ENCODE measurements around the gene FUZ.
"Not testable (repeated sequence)": the region's sequence is repeated elsewhere in the genome, so short reads cannot be mapped to it uniquely, and the experiment has no call there.

FUZ gene

GRCh38 chr19:49830766-49831165 is 17.7 kb upstream of the FUZ start:
- no peak for DNase-seq (ENCODE audit: low read depth)

DNA sequence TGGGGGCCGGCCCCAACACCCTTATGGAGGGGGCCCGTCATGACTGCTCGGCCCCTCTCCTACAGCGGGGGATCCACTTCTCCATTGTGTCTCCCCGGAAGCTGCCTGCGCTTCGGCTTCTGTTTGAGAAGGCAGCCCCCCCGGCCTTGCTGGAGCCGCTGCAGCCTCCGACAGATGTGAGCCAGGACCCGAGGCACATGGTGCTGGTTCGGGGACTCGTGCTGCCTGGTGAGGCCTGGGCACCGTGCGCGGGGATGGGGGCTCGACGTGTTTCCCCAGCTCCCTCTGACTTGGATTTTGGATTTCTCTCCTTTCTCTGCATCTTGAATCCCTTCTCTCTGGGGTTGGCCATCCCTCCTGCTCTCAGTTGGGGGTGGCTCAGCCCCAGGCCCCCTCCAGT is 16.6 kb upstream of the FUZ start:
- no peak for DNase-seq (ENCODE audit: low read depth)

DNA sequence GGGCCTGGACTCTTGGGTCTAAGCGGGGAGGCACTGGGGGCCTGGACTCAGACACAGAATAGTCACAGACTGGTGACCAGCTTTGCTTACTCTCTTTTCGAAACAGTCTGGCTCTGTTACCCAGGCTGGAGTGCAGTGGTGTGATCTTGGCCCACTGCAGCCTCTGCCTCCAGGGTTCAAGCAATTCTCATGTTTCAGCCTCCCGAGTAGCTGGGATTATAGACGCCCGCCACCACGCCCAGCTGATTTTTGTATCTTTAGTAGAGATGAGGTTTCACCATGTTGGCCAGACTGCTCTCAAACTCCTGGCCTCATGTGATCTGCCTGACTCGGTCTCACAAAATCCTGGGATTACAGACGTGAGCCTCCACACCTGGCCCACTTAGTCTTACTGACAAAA is 16.1 kb upstream of the FUZ start:
- no peak for DNase-seq (ENCODE audit: low read depth)

GRCh38 chr19:49827034-49827433 is 13.9 kb upstream of the FUZ start:
- DNase-seq (ENCODE audit: low read depth) = no peak

DNA sequence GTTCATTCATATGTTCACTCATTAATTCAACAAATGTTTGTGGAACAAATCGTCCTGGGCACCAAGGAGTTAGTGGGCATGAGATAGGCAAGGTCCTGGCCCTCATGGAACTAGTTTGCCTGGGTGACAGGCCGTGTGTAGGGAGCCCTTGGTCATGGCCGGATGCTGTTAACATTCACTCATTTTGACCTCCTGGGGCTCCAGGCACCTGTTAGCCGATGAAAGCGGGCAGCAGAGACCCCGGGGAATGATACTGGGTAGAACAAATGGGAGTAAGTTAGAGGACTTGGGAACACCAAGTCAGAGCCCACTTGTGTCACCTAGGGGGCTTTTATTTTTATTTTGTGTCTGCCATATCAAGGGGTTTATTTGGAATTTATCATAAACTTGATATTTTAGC is 11.6 kb upstream of the FUZ start:
- DNase-seq (ENCODE audit: low read depth) = no peak

- no peak for DNase-seq (ENCODE audit: low read depth)
Measured at GRCh38 chr19:49823472-49823871, 10.4 kb upstream of the FUZ start.

DNA sequence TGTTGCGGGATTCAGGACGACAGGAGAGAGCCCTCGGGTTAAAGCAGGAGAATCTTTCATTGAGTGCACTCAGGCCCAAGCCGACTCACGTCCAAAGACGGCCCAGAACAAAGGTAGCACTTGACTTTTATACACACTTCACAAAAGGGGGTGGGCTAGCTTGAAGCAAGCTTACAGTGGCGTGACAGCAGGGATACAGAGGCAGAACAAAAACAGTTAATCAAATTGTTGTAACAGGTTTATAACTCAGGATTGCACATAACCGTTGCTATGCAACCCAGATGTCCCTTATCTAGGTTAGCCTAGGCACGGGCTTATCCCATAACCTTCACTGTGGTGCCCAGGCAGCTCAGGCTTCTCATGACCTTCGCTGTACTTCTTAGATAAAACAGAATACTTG is 7.0 kb upstream of the FUZ start:
- no peak for DNase-seq (ENCODE audit: low read depth)

DNA sequence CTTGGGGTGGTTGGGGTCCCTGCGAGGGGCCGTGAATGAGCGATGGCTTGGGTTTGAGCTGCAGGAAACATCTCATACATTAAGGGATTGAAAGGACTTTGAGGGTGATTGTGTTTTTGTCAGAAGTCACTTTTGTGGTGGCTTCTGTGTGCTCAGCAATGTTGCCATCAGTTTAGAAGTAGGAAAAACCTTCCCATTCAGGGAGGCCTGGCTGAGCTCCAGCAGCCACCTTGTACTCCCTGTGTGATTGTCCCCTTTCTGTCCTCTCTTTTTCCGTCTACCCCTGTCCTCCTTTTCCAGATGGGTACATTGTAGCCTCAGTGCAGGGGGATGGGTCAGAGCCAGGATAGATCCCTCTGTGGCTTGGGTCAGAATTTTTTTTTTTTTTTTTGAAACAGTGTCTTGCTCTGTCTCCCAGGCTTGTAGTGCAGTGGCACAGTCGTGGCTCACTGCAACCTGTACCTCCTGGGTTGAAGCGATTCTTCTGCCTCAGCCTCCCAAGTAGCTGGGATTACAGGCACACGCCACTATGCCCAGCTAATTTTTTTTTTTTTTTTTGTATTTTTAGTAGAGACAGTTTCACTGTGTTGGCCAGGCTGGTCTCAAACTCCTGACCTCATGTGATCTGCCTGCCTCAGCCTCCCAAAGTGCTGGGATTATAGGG is 6.5 kb upstream of the FUZ start:
- DNase-seq (ENCODE audit: low read depth) = not testable (repeated sequence)

GRCh38 chr19:49818649-49819370 is 5.7 kb upstream of the FUZ start:
- DNase-seq (ENCODE audit: low read depth) = no peak

DNA sequence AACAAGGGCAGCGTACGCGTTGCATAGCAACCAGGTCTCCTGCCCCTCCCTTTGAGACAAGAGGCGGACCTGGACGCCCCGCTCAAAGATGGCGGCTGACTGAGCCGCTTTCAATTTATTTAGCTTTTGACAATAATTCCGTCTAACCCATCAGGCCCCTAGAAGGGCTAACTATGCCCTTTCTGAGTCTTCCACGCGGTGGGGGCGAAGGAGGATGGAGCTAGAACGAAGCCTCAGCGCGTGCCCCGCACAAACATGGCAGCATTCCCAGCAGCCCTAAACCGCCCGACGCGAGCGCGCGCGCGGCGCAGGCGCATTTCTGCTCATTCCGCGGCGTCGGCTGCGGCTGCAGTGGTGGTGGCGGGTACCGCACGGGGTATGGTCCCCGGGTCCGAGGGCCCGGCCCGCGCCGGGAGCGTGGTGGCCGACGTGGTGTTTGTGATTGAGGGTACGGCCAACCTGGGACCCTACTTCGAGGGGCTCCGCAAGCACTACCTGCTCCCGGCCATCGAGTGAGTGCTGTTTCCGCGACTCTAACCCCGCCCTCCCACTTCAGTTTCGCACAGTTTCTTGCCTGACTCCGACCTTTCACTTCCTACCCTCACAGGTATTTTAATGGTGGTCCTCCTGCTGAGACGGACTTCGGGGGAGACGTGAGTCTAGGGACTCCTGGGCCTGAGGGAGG is 5.0 kb upstream of the FUZ start, which contains the start of gene MED25:
TSS of gene MED25 (plus strand) at position 326 of the 685 bp plus-strand sequence. CDS start at position 379, 53 bp downstream.
- DNase-seq (ENCODE audit: low read depth) = peak; percentile 76

DNA sequence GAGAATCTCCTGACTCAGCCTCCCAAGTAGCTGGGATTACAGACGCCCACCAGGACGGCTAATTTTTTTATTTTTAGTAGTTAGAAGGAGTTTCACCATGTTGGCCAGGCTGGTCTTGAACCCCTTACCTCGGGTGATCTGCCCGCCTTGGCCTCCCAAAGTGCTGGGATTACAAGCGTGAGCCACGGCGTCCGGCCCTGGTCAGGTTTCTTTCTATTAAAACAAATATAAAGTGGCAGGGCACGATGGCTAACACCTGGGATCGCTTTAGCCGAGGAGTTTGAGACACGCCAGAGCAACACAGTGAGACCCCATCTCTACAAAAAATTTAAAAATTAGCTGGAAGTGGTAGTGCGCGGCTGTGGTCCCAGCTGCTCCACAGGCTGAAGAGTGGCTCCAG is 3.5 kb upstream of the FUZ start:
- DNase-seq (ENCODE audit: low read depth) = no peak

DNA sequence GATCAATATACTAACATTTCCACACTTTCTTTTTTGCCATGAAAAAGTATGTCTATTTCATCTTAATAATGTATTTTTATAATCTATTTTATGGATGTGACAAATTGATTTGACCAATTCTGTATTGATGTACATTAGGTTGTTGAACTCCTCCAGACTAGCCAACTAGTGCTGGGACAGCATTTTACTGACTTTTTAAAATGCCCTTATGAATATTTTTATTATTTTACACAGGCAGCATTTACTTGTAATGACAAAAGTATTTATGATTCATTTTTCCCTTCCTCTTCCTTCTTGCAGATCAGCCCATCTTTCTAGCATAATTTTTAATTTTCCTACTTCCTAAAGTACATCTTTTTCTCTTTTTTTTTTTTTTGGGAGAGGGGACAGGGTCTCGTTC is 918 bp upstream of the FUZ start:
- no peak for DNase-seq (ENCODE audit: low read depth)

- DNase-seq (ENCODE audit: low read depth) = no peak
Measured at GRCh38 chr19:49812452-49812996, 568 bp downstream of the FUZ start.

DNA sequence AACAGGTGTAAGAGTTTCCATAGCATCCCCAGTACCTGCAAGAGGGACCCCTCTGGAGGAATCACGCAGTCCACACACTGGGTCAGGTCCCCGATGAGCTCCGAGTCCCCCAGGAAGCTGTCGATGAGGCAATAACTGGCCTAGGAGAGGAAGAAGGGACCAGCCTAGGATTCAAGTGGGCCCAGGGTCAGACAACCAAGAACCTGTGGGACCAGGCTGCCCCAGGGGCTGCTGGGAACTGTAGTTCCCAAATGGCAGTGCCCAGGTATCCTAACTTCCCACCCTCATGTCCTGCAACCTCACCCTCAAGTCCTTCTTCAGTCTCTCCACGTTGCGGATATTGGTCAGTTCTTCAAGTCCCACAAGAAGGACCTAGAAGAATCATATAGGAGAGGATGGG is 1.8 kb downstream of the FUZ start:
- no peak for DNase-seq (ENCODE audit: low read depth)

- no peak for DNase-seq (ENCODE audit: low read depth)
Measured at GRCh38 chr19:49809941-49810389, 3.1 kb downstream of the FUZ start.

DNA sequence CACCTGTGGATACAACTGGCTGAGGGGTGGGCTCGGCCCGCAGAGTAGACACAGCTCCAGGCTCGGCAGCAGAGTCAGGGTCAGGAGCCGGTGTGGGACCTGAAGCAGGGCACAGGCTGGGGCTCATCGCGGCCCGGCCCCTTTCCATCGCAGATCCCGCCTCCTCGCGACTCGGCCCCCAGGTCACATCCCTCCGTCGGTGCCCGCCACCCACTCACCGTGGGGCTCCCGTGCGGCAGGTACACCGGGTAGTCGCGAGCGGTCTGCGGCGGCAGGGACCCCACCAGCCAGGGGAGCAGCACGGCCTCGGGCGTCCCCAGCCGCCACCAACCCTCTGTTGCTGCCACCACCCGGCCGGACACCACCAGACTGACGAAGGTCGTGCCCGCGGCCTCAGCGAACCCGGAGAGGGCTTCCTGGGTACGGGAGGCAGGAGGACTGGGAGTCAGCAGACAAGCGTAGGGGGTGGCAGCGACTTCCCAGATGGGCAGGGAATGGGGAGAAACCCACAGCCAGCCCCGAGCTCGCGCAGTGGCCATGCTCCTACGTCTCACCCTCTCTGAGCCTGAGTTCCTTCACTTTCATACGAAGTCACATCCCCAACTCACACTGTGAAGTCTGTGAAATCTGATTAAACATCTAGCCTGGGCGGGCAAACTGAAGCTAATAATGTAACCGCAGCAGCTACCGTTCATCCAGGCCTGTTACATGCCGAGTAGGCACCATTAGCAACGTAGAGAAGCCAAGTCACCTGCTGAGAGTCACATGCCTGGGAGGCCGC is 3.7 kb downstream of the FUZ start:
- DNase-seq (ENCODE audit: low read depth) = no peak

GRCh38 chr19:49808711-49809159 is 4.4 kb downstream of the FUZ start:
- DNase-seq (ENCODE audit: low read depth) = peak; percentile 83

DNA sequence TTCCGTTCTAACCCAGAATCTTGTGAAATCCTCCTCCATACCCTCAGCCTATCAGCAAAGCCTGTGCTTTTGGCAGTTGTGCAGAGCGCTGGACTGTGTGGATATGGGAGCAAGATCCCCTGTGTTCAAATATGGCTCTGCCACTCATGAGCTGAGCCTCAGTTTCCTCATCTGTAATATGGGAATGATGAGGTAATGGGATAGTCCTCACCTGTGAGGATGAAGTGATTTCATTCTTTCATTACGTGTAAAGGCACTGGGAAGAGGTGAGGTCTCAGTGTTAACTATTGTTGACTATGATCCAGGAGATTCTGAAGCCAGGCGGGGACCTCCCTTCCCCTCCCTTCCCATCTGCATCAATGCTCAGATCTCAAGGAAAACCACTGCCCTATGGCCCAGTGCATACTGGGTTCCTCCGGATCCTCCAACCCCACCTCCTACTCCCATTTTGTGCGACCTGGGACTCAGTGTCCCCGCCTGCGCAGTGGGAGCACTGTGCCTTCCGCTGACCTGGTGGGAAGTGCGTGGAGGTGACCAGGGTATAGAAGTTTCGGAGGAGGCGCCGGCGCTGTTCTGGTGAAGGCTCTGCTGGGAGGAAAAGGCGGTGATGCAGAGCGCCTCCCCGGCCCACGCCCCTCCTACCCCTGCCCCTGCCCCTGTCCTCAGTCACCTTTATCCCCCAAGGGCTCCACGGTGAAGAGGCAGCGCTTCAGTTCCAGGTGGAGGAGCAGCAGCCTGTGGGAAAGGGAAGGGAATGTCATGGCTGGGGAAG is 5.0 kb downstream of the FUZ start:
- DNase-seq (ENCODE audit: low read depth) = no peak

DNA sequence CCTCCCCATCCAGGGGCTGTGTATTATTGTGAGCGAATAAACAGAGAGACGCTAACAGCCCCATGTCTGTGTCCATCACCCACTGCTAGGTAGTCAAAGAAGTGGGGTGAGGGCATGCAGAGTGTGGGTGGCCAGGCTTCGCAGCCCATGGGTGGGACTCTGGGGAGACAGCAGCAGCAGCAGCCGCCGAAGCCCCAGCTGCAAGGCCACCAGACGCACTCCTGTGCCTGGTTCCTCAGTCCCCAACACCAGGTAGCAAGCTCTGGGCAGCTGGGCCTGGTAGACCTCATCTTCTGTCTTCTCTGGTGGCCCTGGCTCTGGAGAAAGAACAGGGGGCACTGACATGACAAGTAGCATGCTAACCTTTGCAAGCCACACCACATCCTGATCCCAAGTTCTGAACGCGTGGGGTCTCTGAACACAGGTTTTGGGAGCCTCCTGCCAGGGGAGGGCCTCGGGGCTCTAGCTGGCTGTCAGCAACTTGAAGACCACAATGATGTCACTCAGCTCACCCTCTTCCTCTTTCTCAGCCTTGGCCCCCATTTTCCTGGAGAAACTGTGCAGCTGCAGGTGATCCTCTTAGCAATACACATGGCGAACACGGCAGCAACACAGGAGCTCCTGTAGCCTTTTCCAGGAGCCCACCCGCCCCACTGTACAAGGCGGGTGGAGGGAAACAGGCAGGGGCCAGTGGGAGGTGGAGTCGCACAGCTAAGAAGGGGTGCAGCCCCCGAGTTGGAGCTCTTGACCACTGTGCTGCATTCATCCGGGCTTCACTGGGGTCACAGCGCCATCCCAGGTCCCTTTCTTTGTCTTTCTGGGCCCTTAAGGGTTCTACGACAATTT is 5.8 kb downstream of the FUZ start:
- DNase-seq (ENCODE audit: low read depth) = no peak

GRCh38 chr19:49806620-49806959 is 6.5 kb downstream of the FUZ start:
- no peak for DNase-seq (ENCODE audit: low read depth)

Measured in stimulated activated CD4-positive, alpha-beta T cell treated with anti-CD3 and anti-CD28 coated beads, Interleukin-2, amount 100 ng/mL, for 4 hours (primary cell).